Transverse colon (tissue), 3 donors: ENCODE results near the gene TOM1L2.

Experiments
- CTCF ChIP-seq, 5 experiments: fragments of 200-600 bp in 3 of 5; fragments of 450-650 bp in 2 of 5; sonication (generic) in 3 of 5; IDR thresholded peaks; 1 replicate in 2 of 5; 2 replicates in 3 of 5; pipeline ENCODE4 v1.5.1; 2016 to 2017; ENCODE audit warnings: antibody characterized with exemption in 5 of 5, inconsistent platforms in 3 of 5, mild to moderate bottlenecking in 2 of 5, moderate library complexity in 1 of 5
- EP300 ChIP-seq: sonication (generic); formaldehyde crosslinking; IDR thresholded peaks from one replicate; pipeline ENCODE4 v1.6.1; 2017; ENCODE audit warnings: antibody characterized with exemption, low read depth
- POLR2A ChIP-seq: fragments of 450-650 bp; IDR thresholded peaks from one replicate; pipeline ENCODE4 v1.6.1; 2016; ENCODE audit warnings: antibody characterized with exemption, mild to moderate bottlenecking, moderate library complexity

GRCh38 chr17:17872547-17873345 lies 99.5 kb downstream of the TOM1L2 start:
- no peak for TF ChIP-seq EP300
- no peak for TF ChIP-seq POLR2A
- TF ChIP-seq CTCF (IDR thresholded peaks at IDR 0.05): no peak
